ENCODE results near the gene MYH2.

MYH2 gene

DNA sequence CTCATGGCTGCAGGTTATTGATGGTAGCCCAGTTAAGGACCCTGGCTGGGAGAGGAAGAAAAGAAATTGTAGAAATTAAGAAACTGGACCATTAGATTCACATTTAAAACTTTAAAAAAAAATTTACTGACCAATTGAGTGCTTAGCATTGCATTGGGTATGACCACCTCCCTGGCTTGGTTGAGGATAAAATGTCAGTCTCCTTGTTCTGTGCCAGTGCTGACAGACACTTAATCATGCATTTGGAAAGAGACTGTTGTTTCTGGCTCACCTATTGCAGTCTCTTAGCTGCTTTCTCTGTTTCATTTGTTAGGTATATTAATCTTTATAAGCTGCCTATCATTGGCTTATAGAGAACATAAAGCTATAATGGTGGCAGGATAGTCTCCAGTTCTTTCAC is 32.8 kb downstream of the MYH2 start:
- H3K4me1 ChIP-seq (ENCODE audit: control insufficient read depth, insufficient read depth, low read length, unreplicated experiment) = no peaks in the 10 kb centered on the region
- H2AFZ ChIP-seq (ENCODE audit: low read length, unreplicated experiment) = no peak overlapping the region
- H3K79me2 ChIP-seq (ENCODE audit: control insufficient read depth, insufficient read depth, low read length, unreplicated experiment) = no peaks in the 10 kb centered on the region
- no peak overlapping the region for H3K4me3 ChIP-seq (ENCODE audit: low read depth, low read length)
- H3K36me3 ChIP-seq (ENCODE audit: insufficient read depth, low read length) = no peaks in the 10 kb centered on the region
- H3K27ac ChIP-seq (ENCODE audit: low read depth, low read length) = no peak overlapping the region
- no peaks in the 10 kb centered on the region for H3K27me3 ChIP-seq (ENCODE audit: insufficient read depth, low read length)

DNA sequence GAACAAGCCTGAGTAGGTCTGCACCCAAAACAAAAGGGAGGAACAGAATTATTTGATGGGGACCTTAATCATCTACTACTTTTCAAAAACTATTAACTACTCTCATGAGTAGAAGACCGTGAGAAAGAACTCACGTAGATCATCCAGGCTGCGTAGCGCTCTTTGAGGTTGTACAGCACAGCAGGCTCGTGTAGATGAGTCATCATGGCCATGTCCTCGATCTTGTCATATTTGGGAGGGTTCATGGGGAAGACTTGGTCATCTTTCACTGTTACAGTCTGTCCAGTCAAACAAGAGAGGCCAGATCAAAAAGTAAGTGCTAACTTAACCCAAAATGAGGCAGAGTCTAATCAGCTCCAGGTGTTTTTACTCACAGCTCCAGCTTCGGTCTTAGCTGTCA is 33.4 kb downstream of the MYH2 start:
- H3K27ac ChIP-seq (ENCODE audit: low read depth, low read length) = no peak overlapping the region

DNA sequence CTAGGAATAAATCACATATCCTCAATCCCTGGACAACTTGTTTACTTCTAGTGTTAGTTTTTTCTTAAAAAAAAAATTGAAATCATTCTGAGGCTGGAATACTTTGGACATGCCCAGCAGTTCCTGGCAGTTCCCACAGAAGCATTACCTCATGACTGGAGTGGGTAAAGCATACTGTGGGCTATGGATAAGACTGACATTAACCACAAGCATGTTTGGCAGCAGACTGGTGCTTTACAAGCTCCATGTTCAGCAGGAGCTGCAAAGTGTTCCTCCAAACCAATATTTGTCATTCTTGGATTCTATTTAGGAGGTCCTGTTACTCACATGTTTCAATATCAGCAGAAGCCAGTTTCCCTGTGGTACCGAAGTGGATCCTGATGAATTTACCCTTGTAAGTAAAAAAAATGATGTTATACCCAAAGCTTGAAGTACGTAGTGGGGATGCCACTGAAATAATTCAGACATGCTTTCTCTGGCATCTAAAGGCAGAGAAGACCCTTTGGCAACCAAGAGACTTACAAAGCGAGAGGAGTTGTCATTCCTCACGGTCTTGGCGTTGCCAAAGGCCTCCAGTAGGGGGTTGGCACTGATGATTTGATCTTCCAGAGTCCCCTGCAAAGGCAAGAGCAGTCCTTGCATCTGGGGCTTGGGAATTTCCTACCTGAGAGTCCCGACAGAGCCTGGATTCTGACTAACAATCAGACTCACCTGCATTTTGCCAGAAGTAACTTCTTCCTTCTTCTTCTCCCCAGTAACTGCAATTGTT is 36.0 kb downstream of the MYH2 start:
- Histone ChIP-seq H3K79me2 (ENCODE audit: control insufficient read depth, insufficient read depth, low read length, unreplicated experiment) (no peaks in the 10 kb centered on the region), H3K4me3 (ENCODE audit: low read depth, low read length) (no peak overlapping the region), H3K27me3 (ENCODE audit: insufficient read depth, low read length) (no peaks in the 10 kb centered on the region), H3K27ac (ENCODE audit: low read depth, low read length) (no peak overlapping the region), H3K4me1 (ENCODE audit: control insufficient read depth, insufficient read depth, low read length, unreplicated experiment) (no peaks in the 10 kb centered on the region), H3K36me3 (ENCODE audit: insufficient read depth, low read length) (no peaks in the 10 kb centered on the region), H2AFZ (ENCODE audit: low read length, unreplicated experiment) (no peak overlapping the region)

More for the DNA sequence above, 33.4 kb downstream of the MYH2 start:
- Histone ChIP-seq H2AFZ (ENCODE audit: low read length, unreplicated experiment) (no peak overlapping the region), H3K4me3 (ENCODE audit: low read depth, low read length) (no peak overlapping the region), H3K79me2 (ENCODE audit: control insufficient read depth, insufficient read depth, low read length, unreplicated experiment) (no peaks in the 10 kb centered on the region), H3K36me3 (ENCODE audit: insufficient read depth, low read length) (no peaks in the 10 kb centered on the region), H3K4me1 (ENCODE audit: control insufficient read depth, insufficient read depth, low read length, unreplicated experiment) (no peaks in the 10 kb centered on the region), H3K27me3 (ENCODE audit: insufficient read depth, low read length) (no peaks in the 10 kb centered on the region)

DNA sequence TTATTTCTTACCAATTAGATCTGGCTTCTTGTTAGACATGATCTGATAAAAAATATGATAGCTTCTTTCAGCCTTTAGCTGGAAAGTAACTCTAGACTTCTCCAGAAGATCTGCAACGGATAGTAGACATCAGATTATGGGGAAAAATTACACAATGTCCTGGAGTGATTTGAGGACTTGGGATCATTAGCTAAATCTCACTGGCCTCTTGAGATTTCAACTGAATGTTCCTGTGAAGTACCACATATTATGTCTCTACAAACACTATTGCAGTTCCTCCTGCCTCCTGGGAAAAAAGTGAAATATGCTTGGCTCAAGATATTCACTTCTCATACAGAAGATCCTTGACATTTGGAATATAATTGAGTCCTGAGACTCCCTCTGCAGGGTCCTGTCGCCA is 36.6 kb downstream of the MYH2 start:
- no peaks in the 10 kb centered on the region for H3K79me2 ChIP-seq (ENCODE audit: control insufficient read depth, insufficient read depth, low read length, unreplicated experiment)
- H2AFZ ChIP-seq (ENCODE audit: low read length, unreplicated experiment) = no peak overlapping the region
- H3K27me3 ChIP-seq (ENCODE audit: insufficient read depth, low read length) = no peaks in the 10 kb centered on the region
- no peak overlapping the region for H3K27ac ChIP-seq (ENCODE audit: low read depth, low read length)
- H3K36me3 ChIP-seq (ENCODE audit: insufficient read depth, low read length) = no peaks in the 10 kb centered on the region
- H3K4me3 ChIP-seq (ENCODE audit: low read depth, low read length) = no peak overlapping the region
- H3K4me1 ChIP-seq (ENCODE audit: control insufficient read depth, insufficient read depth, low read length, unreplicated experiment) = no peaks in the 10 kb centered on the region

DNA sequence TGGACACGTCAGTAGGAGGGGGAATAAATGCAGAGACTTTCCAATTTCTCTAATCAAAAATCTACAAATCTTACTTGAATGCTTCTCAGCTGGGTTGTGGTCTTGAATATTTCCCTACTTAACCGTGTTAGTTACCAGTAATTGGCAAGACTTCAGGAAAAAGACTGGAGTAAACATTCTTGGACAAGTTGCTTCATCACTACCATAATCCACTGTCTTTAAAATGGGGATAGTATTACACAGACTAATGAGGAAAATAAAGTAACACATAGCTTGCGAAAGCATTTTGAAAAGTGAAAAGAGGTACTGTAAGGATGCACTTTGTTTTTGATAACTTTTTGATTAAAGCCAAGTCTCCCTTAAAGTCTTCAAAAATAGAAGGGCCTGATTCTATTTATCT is 49.5 kb downstream of the MYH2 start:
- Histone ChIP-seq H3K27ac (ENCODE audit: low read depth, low read length) (no peak overlapping the region), H3K27me3 (ENCODE audit: insufficient read depth, low read length) (no peaks in the 10 kb centered on the region), H3K4me3 (ENCODE audit: low read depth, low read length) (no peak overlapping the region), H3K36me3 (ENCODE audit: insufficient read depth, low read length) (no peaks in the 10 kb centered on the region), H3K79me2 (ENCODE audit: control insufficient read depth, insufficient read depth, low read length, unreplicated experiment) (no peaks in the 10 kb centered on the region), H3K4me1 (ENCODE audit: control insufficient read depth, insufficient read depth, low read length, unreplicated experiment) (no peaks in the 10 kb centered on the region), H2AFZ (ENCODE audit: low read length, unreplicated experiment) (no peak overlapping the region)

DNA sequence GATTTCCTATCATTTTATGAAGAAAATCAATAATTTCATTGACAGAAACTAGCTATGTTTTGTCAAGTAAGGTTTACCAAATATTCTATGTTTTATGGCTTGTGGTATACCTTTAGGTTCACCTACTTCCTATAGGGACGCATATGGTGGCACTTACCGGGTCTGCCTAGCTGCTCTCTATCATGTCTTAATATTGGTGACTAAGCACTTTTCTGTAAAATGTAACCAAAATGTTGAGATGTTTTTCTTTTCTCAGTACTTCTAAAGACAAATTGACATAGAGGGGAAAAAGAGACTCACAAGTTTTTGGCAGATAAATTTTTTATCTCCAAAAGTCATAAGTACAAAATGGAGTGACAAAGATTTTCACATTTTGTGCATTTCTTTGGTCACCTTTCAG is 57.5 kb downstream of the MYH2 start:
- no peaks in the 10 kb centered on the region for H3K27me3 ChIP-seq (ENCODE audit: insufficient read depth, low read length)
- H2AFZ ChIP-seq (ENCODE audit: low read length, unreplicated experiment) = no peak overlapping the region
- H3K27ac ChIP-seq (ENCODE audit: low read depth, low read length) = no peak overlapping the region
- no peaks in the 10 kb centered on the region for H3K4me1 ChIP-seq (ENCODE audit: control insufficient read depth, insufficient read depth, low read length, unreplicated experiment)
- no peak overlapping the region for H3K4me3 ChIP-seq (ENCODE audit: low read depth, low read length)
- no peaks in the 10 kb centered on the region for H3K36me3 ChIP-seq (ENCODE audit: insufficient read depth, low read length)
- no peaks in the 10 kb centered on the region for H3K79me2 ChIP-seq (ENCODE audit: control insufficient read depth, insufficient read depth, low read length, unreplicated experiment)

DNA sequence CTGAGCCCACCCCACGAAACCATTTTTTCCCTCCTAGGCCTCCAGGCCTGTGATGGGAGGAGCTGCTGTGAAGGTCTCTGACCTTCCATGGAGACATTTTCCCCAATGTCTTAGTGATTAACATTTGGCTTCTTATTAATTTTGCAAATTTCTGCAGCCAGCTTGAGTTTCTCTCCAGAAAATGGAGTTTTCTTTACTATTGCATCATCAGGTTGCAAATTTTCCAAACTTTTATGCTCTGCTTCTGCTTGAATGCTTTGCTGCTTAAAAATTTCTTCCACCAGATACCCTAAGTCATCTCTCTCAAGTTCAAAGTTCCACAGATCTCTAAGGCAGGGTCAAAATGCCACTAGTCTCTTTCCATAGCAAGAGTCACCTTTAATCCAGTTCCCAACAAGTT is 67.2 kb downstream of the MYH2 start:
- Histone ChIP-seq H3K36me3 (ENCODE audit: insufficient read depth, low read length) (no peaks in the 10 kb centered on the region), H3K27me3 (ENCODE audit: insufficient read depth, low read length) (no peaks in the 10 kb centered on the region), H3K4me3 (ENCODE audit: low read depth, low read length) (no peak overlapping the region), H2AFZ (ENCODE audit: low read length, unreplicated experiment) (no peak overlapping the region), H3K4me1 (ENCODE audit: control insufficient read depth, insufficient read depth, low read length, unreplicated experiment) (no peaks in the 10 kb centered on the region), H3K79me2 (ENCODE audit: control insufficient read depth, insufficient read depth, low read length, unreplicated experiment) (no peaks in the 10 kb centered on the region), H3K27ac (ENCODE audit: low read depth, low read length) (no peak overlapping the region)

DNA sequence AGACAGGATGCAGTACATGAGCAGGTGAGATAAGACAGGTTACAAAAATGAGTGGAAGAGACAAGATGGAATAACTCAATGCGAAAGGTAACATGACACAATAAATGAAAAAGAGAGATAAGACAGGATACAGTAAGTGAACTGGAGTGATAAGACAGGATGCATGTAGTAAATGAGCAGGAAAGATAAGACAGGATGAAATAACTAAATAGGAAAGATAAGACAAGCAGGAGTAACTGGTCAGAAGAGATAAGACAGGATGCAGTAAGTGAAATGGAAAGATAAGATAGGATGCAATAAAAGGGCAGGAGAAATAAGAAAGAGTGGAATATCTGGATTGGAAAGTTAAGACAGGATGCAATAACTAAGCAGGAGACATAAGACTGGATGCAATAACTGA is 71.8 kb downstream of the MYH2 start:
- Histone ChIP-seq H3K79me2 (ENCODE audit: control insufficient read depth, insufficient read depth, low read length, unreplicated experiment) (no peaks in the 10 kb centered on the region), H3K27me3 (ENCODE audit: insufficient read depth, low read length) (no peaks in the 10 kb centered on the region)

DNA sequence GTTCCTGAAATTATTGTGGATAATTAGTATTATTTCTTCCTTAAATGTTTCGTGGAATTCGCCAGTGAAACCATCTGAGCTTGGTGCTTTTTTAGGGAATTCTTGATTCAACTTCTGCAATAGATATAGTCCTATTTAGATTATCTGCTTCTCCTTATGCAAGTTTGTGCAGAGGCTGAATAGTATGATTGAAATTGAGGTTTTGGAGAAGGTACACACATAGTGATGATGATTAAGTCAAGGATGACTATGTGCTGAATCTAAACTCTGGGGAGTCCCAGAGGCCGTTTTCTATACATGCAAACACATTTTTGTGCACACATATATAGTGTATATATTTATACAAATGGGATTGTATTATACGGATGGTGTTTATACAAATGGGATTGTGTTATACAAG is 74.9 kb downstream of the MYH2 start:
- Histone ChIP-seq H3K27ac (ENCODE audit: low read depth, low read length) (no peak overlapping the region), H3K27me3 (ENCODE audit: insufficient read depth, low read length) (no peaks in the 10 kb centered on the region), H3K36me3 (ENCODE audit: insufficient read depth, low read length) (no peaks in the 10 kb centered on the region), H2AFZ (ENCODE audit: low read length, unreplicated experiment) (no peak overlapping the region), H3K4me1 (ENCODE audit: control insufficient read depth, insufficient read depth, low read length, unreplicated experiment) (no peaks in the 10 kb centered on the region), H3K79me2 (ENCODE audit: control insufficient read depth, insufficient read depth, low read length, unreplicated experiment) (no peaks in the 10 kb centered on the region), H3K4me3 (ENCODE audit: low read depth, low read length) (no peak overlapping the region)

More for the DNA sequence above, 71.8 kb downstream of the MYH2 start:
- no peaks in the 10 kb centered on the region for H3K36me3 ChIP-seq (ENCODE audit: insufficient read depth, low read length)
- no peak overlapping the region for H2AFZ ChIP-seq (ENCODE audit: low read length, unreplicated experiment)
- H3K27ac ChIP-seq (ENCODE audit: low read depth, low read length) = no peak overlapping the region
- no peaks in the 10 kb centered on the region for H3K4me1 ChIP-seq (ENCODE audit: control insufficient read depth, insufficient read depth, low read length, unreplicated experiment)
- no peak overlapping the region for H3K4me3 ChIP-seq (ENCODE audit: low read depth, low read length)

DNA sequence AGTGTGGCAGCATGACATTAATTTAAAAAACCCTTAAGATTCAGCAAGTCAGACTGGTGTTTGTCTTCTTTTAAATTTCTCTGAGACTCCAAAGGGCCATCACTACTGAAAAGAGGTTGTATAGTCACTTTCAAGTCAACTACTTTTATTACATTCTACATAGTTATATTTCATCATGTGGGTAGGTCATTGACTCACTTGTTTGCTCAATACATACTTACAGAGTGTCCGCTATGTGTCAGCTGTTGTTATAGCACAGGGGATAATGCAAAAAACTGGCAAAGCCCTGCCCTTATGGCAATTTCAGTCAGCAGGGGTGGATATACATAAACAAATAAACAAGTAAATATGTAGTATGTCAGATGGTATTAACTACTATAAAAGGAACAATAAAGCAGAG is 77.6 kb downstream of the MYH2 start:
- Histone ChIP-seq H3K4me1 (ENCODE audit: control insufficient read depth, insufficient read depth, low read length, unreplicated experiment) (no peaks in the 10 kb centered on the region), H3K27me3 (ENCODE audit: insufficient read depth, low read length) (no peaks in the 10 kb centered on the region), H3K27ac (ENCODE audit: low read depth, low read length) (no peak overlapping the region), H3K79me2 (ENCODE audit: control insufficient read depth, insufficient read depth, low read length, unreplicated experiment) (no peaks in the 10 kb centered on the region), H2AFZ (ENCODE audit: low read length, unreplicated experiment) (no peak overlapping the region), H3K36me3 (ENCODE audit: insufficient read depth, low read length) (no peaks in the 10 kb centered on the region), H3K4me3 (ENCODE audit: low read depth, low read length) (no peak overlapping the region)
